KOPT-K1 (cell line): Measurements from ENCODE around the gene TECR.
"Not testable (repeated sequence)": the region's sequence is repeated elsewhere in the genome, so short reads cannot be mapped to it uniquely, and the experiment has no call there.

Experiments
- H3K27ac ChIP-seq: fragments of 200-600 bp; sonication (generic); 2 replicates; pipeline ENCODE4 v1.5.1; 2016; ENCODE audit warnings: antibody characterized with exemption, mild to moderate bottlenecking, low read depth, low read length; ENCODE audit not compliant: poor library complexity, severe bottlenecking
- H3K36me3 ChIP-seq: fragments of 200-600 bp; sonication (generic); 2 replicates; pipeline ENCODE4 v1.5.1; 2017; ENCODE audit warnings: antibody characterized with exemption, mild to moderate bottlenecking, low read length, moderate library complexity; ENCODE audit not compliant: insufficient read depth
- H3K9me3 ChIP-seq: fragments of 200-600 bp; sonication (generic); 2 replicates; pipeline ENCODE4 v1.5.1; 2017; ENCODE audit warnings: antibody characterized with exemption, low read length, mild to moderate bottlenecking; ENCODE audit not compliant: insufficient read depth, poor library complexity, severe bottlenecking

TECR gene

DNA sequence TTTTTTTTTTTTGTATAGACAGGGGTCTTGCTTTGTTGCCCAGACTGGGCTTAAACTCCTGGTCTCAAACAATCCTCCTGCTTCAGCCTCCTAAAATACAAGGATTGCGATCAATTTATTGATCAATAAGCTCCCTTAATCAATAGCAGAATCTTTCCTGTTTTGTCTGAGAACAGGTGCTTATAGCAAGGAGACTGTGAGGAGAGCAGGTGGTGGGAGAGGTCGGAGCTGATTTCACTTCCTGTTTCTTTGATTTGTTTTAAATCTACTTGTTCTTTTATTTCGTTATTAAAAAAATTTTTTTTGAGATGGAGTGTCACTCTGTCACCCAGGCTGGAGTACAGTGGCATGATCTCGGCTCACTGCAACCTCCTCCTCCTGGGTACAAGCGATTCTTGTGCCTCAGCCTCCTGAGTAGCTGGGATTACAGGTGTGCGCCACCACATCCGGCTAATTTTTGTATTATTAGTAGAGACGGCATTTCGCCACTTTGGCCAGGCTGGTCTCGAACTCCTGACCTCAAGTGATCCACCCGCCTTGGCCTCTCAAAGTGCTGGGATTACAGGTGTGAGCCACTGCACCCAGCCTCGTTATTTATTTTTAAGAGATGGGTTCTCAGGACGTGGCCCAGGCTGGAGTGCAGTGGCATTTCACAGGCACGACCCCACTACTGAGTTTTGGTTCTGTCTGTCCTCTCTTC lies 84.2 kb downstream of the TECR start:
- H3K27ac ChIP-seq, H3K9me3 ChIP-seq, H3K36me3 ChIP-seq: not testable (repeated sequence)

- Histone ChIP-seq H3K27ac (no peak overlapping the region), H3K36me3 (no peaks in the 10 kb centered on the region), H3K9me3 (peaks cover 10% of the 10 kb centered on the region)
Measured at GRCh38 chr19:14614099-14614412, 84.7 kb downstream of the TECR start.
